NCI-H774 (cell line): ENCODE results near the gene PRKG1.

Experiments used
- DNase-seq: peaks from one replicate; lab custom pipeline; 2025; lab: John Stamatoyannopoulos, UW

PRKG1 gene

GRCh38 chr10:52316001-52316400, 1241.7 kb downstream of the PRKG1 start:
- DNase-seq, result no peak

- DNase-seq, result no peak
Measured at GRCh38 chr10:52316500-52316899, 1242.2 kb downstream of the PRKG1 start.

GRCh38 chr10:52318136-52318701, 1243.9 kb downstream of the PRKG1 start:
- no peak for DNase-seq

- no peak for DNase-seq
Measured at GRCh38 chr10:52318822-52319464, 1244.7 kb downstream of the PRKG1 start.

- no peak for DNase-seq
Measured at GRCh38 chr10:52319926-52320325, 1245.6 kb downstream of the PRKG1 start.

- no peak for DNase-seq
Measured at GRCh38 chr10:52322323-52322722, 1248.0 kb downstream of the PRKG1 start.

- no peak for DNase-seq
Measured at GRCh38 chr10:52322936-52323335, 1248.6 kb downstream of the PRKG1 start.

- DNase-seq, result no peak
Measured at GRCh38 chr10:52326382-52326781, 1252.1 kb downstream of the PRKG1 start.

GRCh38 chr10:52331638-52332364, 1257.5 kb downstream of the PRKG1 start:
- no peak for DNase-seq

- no peak for DNase-seq
Measured at GRCh38 chr10:52332815-52333214, 1258.5 kb downstream of the PRKG1 start.

- DNase-seq, result no peak
Measured at GRCh38 chr10:52334595-52334994, 1260.3 kb downstream of the PRKG1 start.

GRCh38 chr10:52335665-52336064, 1261.4 kb downstream of the PRKG1 start:
- no peak for DNase-seq

- no peak for DNase-seq
Measured at GRCh38 chr10:52337225-52337624, 1262.9 kb downstream of the PRKG1 start.

- DNase-seq, result no peak
Measured at GRCh38 chr10:52343439-52343838, 1269.2 kb downstream of the PRKG1 start.

GRCh38 chr10:52346394-52347326, 1272.4 kb downstream of the PRKG1 start:
- DNase-seq, result no peak

- no peak for DNase-seq
Measured at GRCh38 chr10:52347327-52347667, 1273.0 kb downstream of the PRKG1 start.
